Esophagus squamous epithelium (tissue), 5 donors: ENCODE results near the gene ACSS3. TPM values are rescaled to one million over a fixed set of nuclear protein-coding genes. Genes with fewer than 3 reads are reported as not detected.
"Not testable (repeated sequence)": the region's sequence is repeated elsewhere in the genome, so short reads cannot be mapped to it uniquely, and the experiment has no call there.

ENCODE experiments used
- DNase-seq: peaks from one replicate; lab custom pipeline; 2025; lab: John Stamatoyannopoulos, UW
- H3K27ac ChIP-seq, 4 donors: fragments of 200-600 bp; sonication (generic); one replicate each; pipeline ENCODE4 v1.5.1; 2016 to 2019; ENCODE audit warnings: mild to moderate bottlenecking in 1 of 4
- H3K27me3 ChIP-seq, 4 donors: fragments of 200-600 bp; sonication (generic); 1 replicate in 3 of 4; 2 replicates in 1 of 4; pipeline versions ENCODE4 v1.5.1 to v1.6.0; 2017 to 2021; ENCODE audit warnings: antibody characterized with exemption in 1 of 4
- H3K36me3 ChIP-seq, 3 donors: fragments of 200-600 bp; sonication (generic); one replicate each; pipeline ENCODE4 v1.5.1; 2016 to 2019
- H3K4me1 ChIP-seq, 3 donors: fragments of 200-600 bp; sonication (generic); one replicate each; pipeline ENCODE4 v1.5.1; 2017 to 2019
- H3K4me3 ChIP-seq, 4 donors: fragments of 200-600 bp; sonication (generic); 1 replicate in 3 of 4; 2 replicates in 1 of 4; pipeline ENCODE4 v1.5.1; 2016 to 2019; ENCODE audit warnings: mild to moderate bottlenecking in 2 of 4, moderate library complexity in 1 of 4
- H3K9me3 ChIP-seq, 3 donors: fragments of 200-600 bp; sonication (generic); one replicate each; pipeline ENCODE4 v1.5.1; 2016 to 2019
- CTCF ChIP-seq, 6 experiments: fragments of 450-650 bp in 4 of 6; fragments of 200-600 bp in 2 of 6; sonication (generic) in 2 of 6; IDR thresholded peaks; one replicate each; pipeline ENCODE4 v1.5.1; 2016 to 2019; ENCODE audit warnings: antibody characterized with exemption in 6 of 6, mild to moderate bottlenecking in 4 of 6, moderate library complexity in 4 of 6
- POLR2A ChIP-seq, 4 donors: fragments of 450-650 bp; IDR thresholded peaks; one replicate each; pipeline ENCODE4 v1.6.1; 2017; ENCODE audit warnings: antibody characterized with exemption in 4 of 4, mild to moderate bottlenecking in 4 of 4, moderate library complexity in 3 of 4
- WGBS, 2 donors: methylation state at CpG; one replicate each; pipeline ENCODE4 v1.1.5; 2018; 5-methylcytosine and 5-hydroxymethylcytosine counted together
- intact Hi-C: fragments of 100-400 bp; cut with DNase I; formaldehyde crosslinking; loops from one replicate; pipeline ENCODE4 v1.15.0; 2022
- total RNA-seq, 4 donors: library from RNA; depleted of rRNA; stranded (reverse); fragments of >200 nt; gene quantifications; one replicate each; pipeline ENCODE4 v1.1.0, GENCODE V29; 2016
- donor health status: DM: yes; HTN: yes; CAD: no.

Gene ACSS3
- total RNA-seq, 4 donors from 2014 or later = 0.35 to 7.4 (median 1.0) TPM

DNA sequence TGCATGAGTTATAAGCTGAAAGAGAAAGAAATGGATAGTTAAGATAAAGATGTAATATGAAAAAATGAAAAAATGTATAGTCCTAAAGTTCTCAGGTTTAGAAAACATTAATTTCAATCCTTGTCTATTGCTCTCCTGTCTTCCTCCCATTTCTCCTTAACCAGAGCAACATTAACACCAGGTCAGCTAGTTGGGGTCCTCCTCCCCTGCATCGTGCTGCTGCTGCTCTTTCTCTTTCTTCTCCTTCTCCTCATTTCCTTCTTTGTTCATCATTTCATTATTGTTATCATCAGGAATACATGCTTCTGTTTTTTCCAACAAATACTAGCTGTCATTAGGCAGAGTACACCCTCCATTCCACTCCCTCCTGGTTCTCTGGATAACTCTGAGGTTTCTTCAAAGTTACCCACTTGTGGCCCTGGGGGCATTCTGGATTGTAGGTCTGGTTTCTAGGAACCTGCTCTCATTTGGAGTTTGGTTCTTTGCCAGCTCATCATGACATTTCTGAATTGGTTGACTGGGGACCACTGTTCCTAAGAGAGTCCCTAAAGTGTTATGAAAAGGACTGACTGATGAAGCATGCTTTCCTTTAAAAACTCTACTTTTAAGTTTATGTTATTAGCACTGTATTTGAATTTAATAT, 17.0 kb downstream of the ACSS3 start:
- Histone ChIP-seq H3K27me3 (no peaks in the 10 kb centered on the region), H3K27ac (no peak overlapping the region), H3K4me3 (no peak overlapping the region), H3K36me3 (no peaks in the 10 kb centered on the region), H3K4me1 (no peaks in the 10 kb centered on the region), H3K9me3 (no peaks in the 10 kb centered on the region)
- intact Hi-C loops = no loop called here
- 40 to 59% methylated on average over 1 of the region's 1 CpG for WGBS, 2 donors
- DNase-seq = no peak
- no peak for TF ChIP-seq CTCF (IDR thresholded peaks at IDR 0.05)
- TF ChIP-seq POLR2A (IDR thresholded peaks at IDR 0.05) = no peak

- Histone ChIP-seq H3K9me3 (no peaks in the 10 kb centered on the region), H3K36me3 (no peaks in the 10 kb centered on the region), H3K27me3 (no peaks in the 10 kb centered on the region), H3K4me1 (no peaks in the 10 kb centered on the region), H3K4me3 (no peak overlapping the region), H3K27ac (peak overlapping the region in 1 of 4 donors; percentile 21)
- intact Hi-C loops = no loop called here
- no peak for DNase-seq
- TF ChIP-seq CTCF (IDR thresholded peaks at IDR 0.05) = no peak
- TF ChIP-seq POLR2A (IDR thresholded peaks at IDR 0.05) = no peak
- WGBS, 2 donors = 48 to 57% methylated on average over 6 of the region's 6 CpGs
These were observed 17.8 kb downstream of the ACSS3 start for GRCh38 chr12:81095501-81096232.

DNA sequence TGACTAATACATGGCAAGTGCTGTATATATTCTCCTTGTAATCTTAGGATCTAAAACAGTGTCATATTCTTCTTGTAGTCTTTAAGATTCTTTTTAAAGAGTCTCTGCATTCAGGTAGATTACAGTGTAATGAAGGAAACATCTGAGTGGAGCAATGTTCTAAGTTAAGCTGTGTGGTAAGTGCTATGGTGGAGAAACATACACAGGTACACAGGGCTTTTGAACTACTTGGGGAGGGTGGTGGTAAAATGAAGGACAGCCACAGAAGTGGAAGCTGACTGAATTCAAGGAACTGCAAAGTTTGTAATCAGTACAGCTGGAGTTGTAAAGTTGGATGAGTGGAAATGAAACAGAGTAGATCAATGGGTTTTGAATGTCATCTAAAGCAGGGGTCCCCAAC, 27.8 kb downstream of the ACSS3 start:
- Histone ChIP-seq H3K4me1 (no peaks in the 10 kb centered on the region), H3K36me3 (no peaks in the 10 kb centered on the region), H3K4me3 (no peak overlapping the region), H3K9me3 (no peaks in the 10 kb centered on the region), H3K27me3 (no peaks in the 10 kb centered on the region), H3K27ac (no peak overlapping the region)
- no peak for DNase-seq
- intact Hi-C loops = no loop called here
- no peak for TF ChIP-seq POLR2A (IDR thresholded peaks at IDR 0.05)
- no peak for TF ChIP-seq CTCF (IDR thresholded peaks at IDR 0.05)

GRCh38 chr12:81114226-81114625, 36.3 kb downstream of the ACSS3 start:
- no peaks in the 10 kb centered on the region for H3K27me3 ChIP-seq
- H3K27ac ChIP-seq = no peak overlapping the region
- DNase-seq = no peak
- no peaks in the 10 kb centered on the region for H3K36me3 ChIP-seq
- no peak for TF ChIP-seq CTCF (IDR thresholded peaks at IDR 0.05)
- no peak for TF ChIP-seq POLR2A (IDR thresholded peaks at IDR 0.05)
- H3K4me3 ChIP-seq = no peak overlapping the region
- intact Hi-C loops = no loop called here
- no peaks in the 10 kb centered on the region for H3K4me1 ChIP-seq
- H3K9me3 ChIP-seq = no peaks in the 10 kb centered on the region

DNA sequence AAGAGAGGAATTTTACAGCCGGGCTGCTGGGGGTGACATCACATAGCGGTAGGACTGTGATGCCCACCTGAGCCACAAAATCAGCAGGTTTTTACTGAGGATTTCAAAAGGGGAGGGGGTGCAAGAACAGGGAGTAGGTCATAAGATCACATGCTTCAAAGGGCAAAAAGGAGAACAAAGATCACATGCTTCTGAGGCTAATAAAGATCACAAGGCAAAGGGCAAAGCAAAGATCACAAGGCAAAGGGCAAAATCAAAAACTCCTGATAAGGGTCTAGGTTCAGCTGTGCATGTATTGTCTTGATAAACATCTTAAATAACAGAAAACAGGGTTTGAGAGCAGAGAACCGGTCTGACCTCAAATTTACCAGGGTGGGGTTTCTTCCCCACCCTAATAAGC, 41.2 kb downstream of the ACSS3 start:
- H3K9me3 ChIP-seq, H3K4me3 ChIP-seq, H3K4me1 ChIP-seq, H3K27me3 ChIP-seq, H3K27ac ChIP-seq, intact Hi-C loops, H3K36me3 ChIP-seq, DNase-seq: not testable (repeated sequence)
- WGBS, 2 donors = 46 to 82% methylated on average over 3 of the region's 3 CpGs
